Activated T-cell treated with anti-CD3 and anti-CD28 coated beads, Interleukin-2, amount 50 U/mL, for 72 hours (primary cell): ENCODE results near the gene TMEM184A. TPM values are rescaled to one million over a fixed set of nuclear protein-coding genes. Genes with fewer than 3 reads are reported as not detected.
"Not testable (repeated sequence)": the region's sequence is repeated elsewhere in the genome, so short reads cannot be mapped to it uniquely, and the experiment has no call there.

Source experiments
- ATAC-seq, 2 donors: fragments of 150-1000 bp; cut with Tn5 transposase; replicated peaks in 1 of 2; 2 replicates each; pipeline ENCODE4 v1.10.0; 2021; ENCODE audit warnings: moderate library complexity in 2 of 2, mild to moderate bottlenecking in 1 of 2
- DNase-seq, 2 donors: peaks; one replicate each; pipeline ENCODE4 v3.0.0; 2021 to 2022; ENCODE audit warnings: mixed read lengths in 1 of 2
- H3K27ac Mint-ChIP-seq: one replicate; pipeline ENCODE4 v1.8.0; 2022; ENCODE audit warnings: mild to moderate bottlenecking, moderate library complexity, mixed read lengths
- H3K27me3 Mint-ChIP-seq: one replicate; pipeline ENCODE4 v1.8.0; 2022; ENCODE audit warnings: low read depth, mixed read lengths
- H3K36me3 Mint-ChIP-seq, 2 donors: one replicate each; pipeline ENCODE4 v1.8.0; 2022; ENCODE audit warnings: mixed read lengths in 2 of 2, mild to moderate bottlenecking in 1 of 2; ENCODE audit not compliant: insufficient read depth in 2 of 2
- H3K4me1 Mint-ChIP-seq: one replicate; pipeline ENCODE4 v1.8.0; 2022; ENCODE audit warnings: low read depth, mixed read lengths
- H3K4me3 Mint-ChIP-seq, 2 donors: one replicate each; pipeline ENCODE4 v1.8.0; 2022; ENCODE audit warnings: mild to moderate bottlenecking in 2 of 2, mixed read lengths in 2 of 2, moderate library complexity in 2 of 2
- H3K9me3 Mint-ChIP-seq, 2 donors: one replicate each; pipeline ENCODE4 v1.8.0; 2022; ENCODE audit warnings: mixed read lengths in 2 of 2
- total RNA-seq, 2 donors: library from RNA; stranded (reverse); gene quantifications; one replicate each; pipeline ENCODE4 v1.2.3, GENCODE V29; 2022

Gene TMEM184A
- total RNA-seq, 2 donors from 2014 or later = 0.10 TPM; not detected in 1

- DNase-seq (no peak), ATAC-seq (peak in 1 of 2 donors; percentile 28)
- H3K27ac Mint-ChIP-seq = no peak overlapping the region
- H3K9me3 Mint-ChIP-seq = peaks cover 5% of the 10 kb centered on the region in 2 donors
- H3K4me3 Mint-ChIP-seq = no peak overlapping the region
- peaks cover 10% of the 10 kb centered on the region for H3K27me3 Mint-ChIP-seq
- H3K4me1 Mint-ChIP-seq = peaks cover 9% of the 10 kb centered on the region
- H3K36me3 Mint-ChIP-seq = peaks cover 4 to 5% of the 10 kb centered on the region in 2 donors
Measured at GRCh38 chr7:1521456-1521855, 34.5 kb downstream of the TMEM184A start.

GRCh38 chr7:1520539-1521234 is 35.3 kb downstream of the TMEM184A start:
- no peak for DNase-seq
- Mint-ChIP-seq H3K36me3 (peaks cover 4 to 5% of the 10 kb centered on the region in 2 donors), H3K4me1 (peaks cover 9% of the 10 kb centered on the region), H3K27ac (no peak overlapping the region), H3K4me3 (no peak overlapping the region), H3K27me3 (peaks cover 2% of the 10 kb centered on the region), H3K9me3 (peaks cover 5% of the 10 kb centered on the region in 2 donors)
- no peak for ATAC-seq

- not testable (repeated sequence) for H3K4me1 Mint-ChIP-seq, H3K4me3 Mint-ChIP-seq, H3K27me3 Mint-ChIP-seq, H3K9me3 Mint-ChIP-seq, DNase-seq, H3K36me3 Mint-ChIP-seq, H3K27ac Mint-ChIP-seq, ATAC-seq
Measured at GRCh38 chr7:1519322-1519922, 36.6 kb downstream of the TMEM184A start.

GRCh38 chr7:1516586-1517251 is 39.3 kb downstream of the TMEM184A start:
- Mint-ChIP-seq H3K4me1 (peaks cover 27% of the 10 kb centered on the region), H3K4me3 (no peak overlapping the region), H3K27me3 (no peaks in the 10 kb centered on the region), H3K36me3 (peaks cover 4 to 5% of the 10 kb centered on the region in 2 donors), H3K9me3 (peaks cover 5% of the 10 kb centered on the region in 2 donors), H3K27ac (no peak overlapping the region)
- ATAC-seq = no peak
- DNase-seq = no peak

GRCh38 chr7:1515509-1515967 is 40.5 kb downstream of the TMEM184A start:
- not testable (repeated sequence) for H3K4me3 Mint-ChIP-seq, H3K9me3 Mint-ChIP-seq, ATAC-seq, H3K36me3 Mint-ChIP-seq, H3K27me3 Mint-ChIP-seq, DNase-seq, H3K27ac Mint-ChIP-seq
- H3K4me1 Mint-ChIP-seq = peaks cover 20% of the 10 kb centered on the region

GRCh38 chr7:1514995-1515401 is 41.0 kb downstream of the TMEM184A start:
- Mint-ChIP-seq H3K4me3 (no peak overlapping the region), H3K9me3 (peaks cover 4 to 5% of the 10 kb centered on the region in 2 donors), H3K27ac (no peak overlapping the region), H3K27me3 (no peaks in the 10 kb centered on the region), H3K36me3 (peaks cover 3 to 5% of the 10 kb centered on the region in 2 donors), H3K4me1 (peaks cover 20% of the 10 kb centered on the region)
- ATAC-seq (no peak), DNase-seq (no peak)

- no peak for ATAC-seq
- H3K9me3 Mint-ChIP-seq = peaks cover 4 to 5% of the 10 kb centered on the region in 2 donors
- DNase-seq = no peak
- H3K4me3 Mint-ChIP-seq = no peak overlapping the region
- peaks cover 20% of the 10 kb centered on the region for H3K4me1 Mint-ChIP-seq
- H3K36me3 Mint-ChIP-seq = peaks cover 3 to 5% of the 10 kb centered on the region in 2 donors
- H3K27ac Mint-ChIP-seq = no peak overlapping the region
- no peaks in the 10 kb centered on the region for H3K27me3 Mint-ChIP-seq
Measured at GRCh38 chr7:1514407-1514806, 41.6 kb downstream of the TMEM184A start.

GRCh38 chr7:1513657-1514095 is 42.3 kb downstream of the TMEM184A start:
- Mint-ChIP-seq H3K27me3 (no peaks in the 10 kb centered on the region), H3K4me3 (no peak overlapping the region)

GRCh38 chr7:1512781-1513656 is 43.0 kb downstream of the TMEM184A start:
- DNase-seq (peak; percentile 48 to 49), ATAC-seq (peak; percentile 74 to 76)
- H3K36me3 Mint-ChIP-seq = no peaks in the 10 kb centered on the region
- no peak overlapping the region for H3K27ac Mint-ChIP-seq
- H3K4me1 Mint-ChIP-seq = peaks cover 27% of the 10 kb centered on the region
- peak overlapping the region; percentile 53 to 69 for H3K4me3 Mint-ChIP-seq
- H3K9me3 Mint-ChIP-seq = no peaks in the 10 kb centered on the region
- no peaks in the 10 kb centered on the region for H3K27me3 Mint-ChIP-seq

More at GRCh38 chr7:1513657-1514095, 42.3 kb downstream of the TMEM184A start:
- H3K27ac Mint-ChIP-seq = no peak overlapping the region
- no peaks in the 10 kb centered on the region for H3K9me3 Mint-ChIP-seq
- peaks cover 20% of the 10 kb centered on the region for H3K4me1 Mint-ChIP-seq
- no peak for DNase-seq
- H3K36me3 Mint-ChIP-seq = no peaks in the 10 kb centered on the region
- no peak for ATAC-seq

- H3K4me1 Mint-ChIP-seq = peaks cover 36% of the 10 kb centered on the region
- H3K4me3 Mint-ChIP-seq = no peak overlapping the region
- ATAC-seq = no peak
- no peaks in the 10 kb centered on the region for H3K27me3 Mint-ChIP-seq
- no peak overlapping the region for H3K27ac Mint-ChIP-seq
- H3K9me3 Mint-ChIP-seq = no peaks in the 10 kb centered on the region
- no peaks in the 10 kb centered on the region for H3K36me3 Mint-ChIP-seq
- no peak for DNase-seq
Measured at GRCh38 chr7:1511444-1512422, 44.3 kb downstream of the TMEM184A start.

GRCh38 chr7:1510780-1511154 is 45.2 kb downstream of the TMEM184A start:
- DNase-seq = no peak

GRCh38 chr7:1509226-1509625 is 46.8 kb downstream of the TMEM184A start:
- no peaks in the 10 kb centered on the region for H3K9me3 Mint-ChIP-seq
- peaks cover 50% of the 10 kb centered on the region for H3K4me1 Mint-ChIP-seq
- no peaks in the 10 kb centered on the region for H3K36me3 Mint-ChIP-seq
- DNase-seq (no peak), ATAC-seq (no peak)
- H3K4me3 Mint-ChIP-seq = peak overlapping the region in 1 of 2 donors; percentile 54
- H3K27me3 Mint-ChIP-seq = no peaks in the 10 kb centered on the region
- no peak overlapping the region for H3K27ac Mint-ChIP-seq

More at GRCh38 chr7:1510780-1511154, 45.2 kb downstream of the TMEM184A start:
- Mint-ChIP-seq H3K9me3 (no peaks in the 10 kb centered on the region), H3K4me1 (peaks cover 42% of the 10 kb centered on the region), H3K4me3 (no peak overlapping the region), H3K36me3 (no peaks in the 10 kb centered on the region), H3K27me3 (no peaks in the 10 kb centered on the region), H3K27ac (no peak overlapping the region)
- no peak for ATAC-seq
